ENCODE results near the gene RASA2.

DNA sequence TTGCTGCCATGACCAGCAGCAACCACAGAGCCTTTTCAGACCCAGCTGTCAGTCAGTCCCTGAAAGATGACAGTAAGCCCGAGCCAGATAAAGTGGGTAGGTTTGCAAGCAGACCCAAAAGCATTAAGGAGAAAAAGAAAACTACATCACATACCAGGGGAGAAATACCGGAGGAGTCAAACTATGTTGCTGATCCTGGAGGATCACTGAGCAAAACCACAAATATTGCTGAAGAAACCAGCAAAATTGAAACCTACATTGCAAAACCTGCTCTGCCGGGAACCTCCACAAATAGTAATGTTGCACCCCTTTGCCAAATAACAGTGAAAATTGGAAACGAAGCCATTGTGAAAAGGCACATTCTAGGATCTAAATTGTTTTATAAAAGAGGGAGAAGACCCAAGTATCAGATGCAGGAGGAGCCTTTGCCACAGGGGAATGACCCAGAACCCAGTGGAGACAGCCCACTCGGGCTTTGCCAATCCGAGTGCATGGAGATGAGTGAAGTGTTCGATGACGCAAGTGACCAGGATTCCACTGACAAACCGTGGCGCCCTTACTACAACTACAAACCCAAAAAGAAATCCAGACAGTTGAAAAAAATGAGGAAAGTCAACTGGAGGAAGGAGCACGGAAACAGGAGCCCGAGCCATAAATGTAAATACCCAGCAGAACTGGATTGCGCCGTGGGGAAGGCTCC, 42.1 kb upstream of the RASA2 start:
- TF ChIP-seq, protein P1, sequence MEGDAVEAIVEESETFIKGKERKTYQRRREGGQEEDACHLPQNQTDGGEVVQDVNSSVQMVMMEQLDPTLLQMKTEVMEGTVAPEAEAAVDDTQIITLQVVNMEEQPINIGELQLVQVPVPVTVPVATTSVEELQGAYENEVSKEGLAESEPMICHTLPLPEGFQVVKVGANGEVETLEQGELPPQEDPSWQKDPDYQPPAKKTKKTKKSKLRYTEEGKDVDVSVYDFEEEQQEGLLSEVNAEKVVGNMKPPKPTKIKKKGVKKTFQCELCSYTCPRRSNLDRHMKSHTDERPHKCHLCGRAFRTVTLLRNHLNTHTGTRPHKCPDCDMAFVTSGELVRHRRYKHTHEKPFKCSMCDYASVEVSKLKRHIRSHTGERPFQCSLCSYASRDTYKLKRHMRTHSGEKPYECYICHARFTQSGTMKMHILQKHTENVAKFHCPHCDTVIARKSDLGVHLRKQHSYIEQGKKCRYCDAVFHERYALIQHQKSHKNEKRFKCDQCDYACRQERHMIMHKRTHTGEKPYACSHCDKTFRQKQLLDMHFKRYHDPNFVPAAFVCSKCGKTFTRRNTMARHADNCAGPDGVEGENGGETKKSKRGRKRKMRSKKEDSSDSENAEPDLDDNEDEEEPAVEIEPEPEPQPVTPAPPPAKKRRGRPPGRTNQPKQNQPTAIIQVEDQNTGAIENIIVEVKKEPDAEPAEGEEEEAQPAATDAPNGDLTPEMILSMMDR (IDR thresholded peaks at IDR 0.05; ENCODE audit: low read length): no peak
- TF ChIP-seq EZH2phosphoT487 (IDR thresholded peaks at IDR 0.05; ENCODE audit: low read length) (no peak), EZH2 (optimal IDR thresholded peaks at IDR 0.05; ENCODE audit: low read depth, low read length) (no peak)
